PC-9 (cell line): ENCODE results near the gene ST7. TPM values are rescaled to one million over a fixed set of nuclear protein-coding genes. Genes with fewer than 3 reads are reported as not detected.

Source experiments
- BruUV-seq: library from RNA; stranded (reverse); fragments of 400-500 nt; replicated peaks from 2 replicates; lab custom pipeline; 2021; lab: Mats Ljungman, UMichigan
- CTCF ChIA-PET: fragments of 300-600 bp; sonication (Branson Sonifier 250); formaldehyde crosslinking; loops from one replicate; lab custom pipeline; 2022; ENCODE audit warnings: antibody characterized with exemption; lab: Charles Lee
- POLR2A ChIA-PET: fragments of 300-600 bp; sonication (Branson Sonifier 250); formaldehyde crosslinking; loops from one replicate; lab custom pipeline; 2022; ENCODE audit warnings: antibody characterized with exemption; ENCODE audit not compliant: unreplicated experiment; lab: Charles Lee
- DNase-seq, 2 experiments: peaks; one replicate each; pipeline versions ENCODE4 v3.0.0 to v3.0.0-alpha.2; 2015 to 2022; ENCODE audit warnings: mixed read lengths in 1 of 2
- H2AFZ ChIP-seq: fragments of 200-600 bp; sonication (generic); 2 replicates; pipeline ENCODE4 v1.8.1; 2017; ENCODE audit warnings: antibody characterized with exemption
- H3F3A ChIP-seq: fragments of 200-600 bp; sonication (generic); 2 replicates; pipeline ENCODE4 v1.8.1; 2017; ENCODE audit warnings: antibody characterized with exemption, mild to moderate bottlenecking, low read depth; ENCODE audit not compliant: insufficient read depth
- H3K27ac ChIP-seq: fragments of 200-600 bp; sonication (generic); 2 replicates; pipeline ENCODE4 v1.6.1; 2016; ENCODE audit warnings: mixed run types
- H3K27me3 ChIP-seq: fragments of 200-600 bp; sonication (generic); 2 replicates; pipeline ENCODE4 v1.6.1; 2016; ENCODE audit warnings: low read depth, mixed run types; ENCODE audit not compliant: insufficient read depth
- H3K36me3 ChIP-seq: fragments of 200-600 bp; sonication (generic); 2 replicates; pipeline ENCODE4 v1.6.1; 2016; ENCODE audit warnings: low read depth, mixed run types
- H3K4me1 ChIP-seq: fragments of 200-600 bp; sonication (generic); replicated peaks from 2 replicates; pipeline ENCODE4 v1.6.1; 2016; ENCODE audit warnings: mixed run types; ENCODE audit not compliant: insufficient read depth
- H3K4me2 ChIP-seq: fragments of 200-600 bp; sonication (generic); 2 replicates; pipeline ENCODE4 v1.6.1; 2017; ENCODE audit warnings: mixed run types
- H3K4me3 ChIP-seq: fragments of 200-600 bp; sonication (generic); 2 replicates; pipeline ENCODE4 v1.6.1; 2016; ENCODE audit warnings: mixed run types
- H3K79me2 ChIP-seq: fragments of 200-600 bp; sonication (generic); 2 replicates; pipeline ENCODE4 v1.6.1; 2017; ENCODE audit warnings: low read depth, mixed run types
- H3K9me2 ChIP-seq: fragments of 200-600 bp; sonication (generic); 2 replicates; pipeline ENCODE4 v1.8.1; 2017; ENCODE audit warnings: mild to moderate bottlenecking; ENCODE audit not compliant: insufficient read depth
- H3K9me3 ChIP-seq: fragments of 200-600 bp; sonication (generic); 2 replicates; pipeline ENCODE4 v1.8.1; 2016; ENCODE audit warnings: low read depth; ENCODE audit not compliant: insufficient read depth
- H4K20me1 ChIP-seq: fragments of 200-600 bp; sonication (generic); 2 replicates; pipeline ENCODE4 v1.8.1; 2017; ENCODE audit not compliant: insufficient read depth
- EZH2 ChIP-seq: fragments of 200-600 bp; sonication (generic); IDR thresholded peaks from 2 replicates; pipeline ENCODE4 v1.8.0; 2017; ENCODE audit warnings: antibody characterized with exemption, low read depth
- intact Hi-C: fragments of 100-400 bp; cut with micrococcal nuclease; formaldehyde crosslinking; loops from one replicate; pipeline ENCODE4 v1.10.0; 2022; ENCODE audit not compliant: unreplicated experiment
- total RNA-seq: library from RNA; stranded (reverse); gene quantifications from 2 replicates; pipeline ENCODE4 v1.2.3, GENCODE V29; 2021
- TF ChIP-seq, protein P1 (sequence below): fragments of 200-600 bp; sonication (generic); conservative IDR thresholded peaks from 2 replicates; pipeline ENCODE4 v1.6.1; 2017; ENCODE audit warnings: mixed run types, antibody characterized with exemption, mild to moderate bottlenecking, moderate library complexity

ST7 gene
- total RNA-seq, 1 experiment from 2014 or later: 25.8 TPM

DNA sequence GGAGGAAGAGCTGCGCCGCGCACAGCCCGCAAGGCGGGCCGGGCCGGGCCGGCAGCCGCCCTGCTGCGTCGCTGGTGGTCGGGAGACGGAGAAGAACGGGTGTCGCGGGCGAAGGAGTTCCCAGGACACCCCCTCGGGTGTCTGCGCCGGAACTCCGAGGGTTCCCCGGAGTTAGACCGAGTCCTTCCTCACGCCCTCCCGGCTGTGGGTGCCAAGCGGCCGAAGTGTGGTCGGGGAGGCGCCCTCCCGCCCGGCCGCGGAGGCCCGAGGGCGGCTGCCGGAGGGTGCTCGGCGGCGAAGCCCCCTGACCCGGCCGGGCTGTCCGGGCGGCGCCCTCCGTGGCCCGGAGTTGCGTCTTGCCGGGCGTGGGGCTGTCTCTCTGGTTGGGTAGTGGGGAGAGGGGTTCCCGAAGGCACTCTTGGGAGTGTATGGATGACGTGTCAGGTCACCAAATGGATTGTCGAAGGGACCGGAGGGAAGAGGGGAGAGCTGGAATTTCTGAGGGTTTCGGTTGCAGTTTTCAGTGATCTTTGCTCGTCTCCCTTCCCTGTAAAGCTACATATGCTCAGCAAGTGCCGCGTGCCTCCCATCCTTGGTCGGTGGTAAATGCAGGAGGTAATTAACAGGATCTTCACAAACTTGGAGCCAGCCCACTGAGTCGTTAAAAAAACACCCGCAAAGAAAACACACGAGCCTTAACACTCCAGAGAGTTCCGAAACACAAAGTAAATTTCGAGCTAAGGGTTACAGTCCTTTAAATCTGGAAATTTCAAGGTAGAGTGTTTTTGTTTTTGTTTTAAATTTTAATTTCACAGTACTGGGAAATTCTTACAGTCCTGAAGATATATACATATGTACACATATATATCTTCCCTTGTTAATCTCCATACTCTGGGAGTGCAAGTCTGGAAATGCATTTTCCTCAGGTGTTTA, 871 bp downstream of the ST7 start:
- Histone ChIP-seq H3K4me2 (peak overlapping the region; percentile 85), H3K9me3 (no peaks in the 10 kb centered on the region), H3K79me2 (peaks cover 50% of the 10 kb centered on the region), H3K27ac (peak overlapping the region; percentile 85), H3K4me3 (peak overlapping the region; percentile 95), H3K36me3 (no peaks in the 10 kb centered on the region), H3K27me3 (no peaks in the 10 kb centered on the region), H2AFZ (peak overlapping the region; percentile 66), H4K20me1 (peaks cover 3% of the 10 kb centered on the region; the same call in 1 of the 2 replicates), H3K9me2 (no peaks in the 10 kb centered on the region), H3K4me1 (peaks cover 24% of the 10 kb centered on the region), H3F3A (no peaks in the 10 kb centered on the region)
- TF ChIP-seq, protein P1, sequence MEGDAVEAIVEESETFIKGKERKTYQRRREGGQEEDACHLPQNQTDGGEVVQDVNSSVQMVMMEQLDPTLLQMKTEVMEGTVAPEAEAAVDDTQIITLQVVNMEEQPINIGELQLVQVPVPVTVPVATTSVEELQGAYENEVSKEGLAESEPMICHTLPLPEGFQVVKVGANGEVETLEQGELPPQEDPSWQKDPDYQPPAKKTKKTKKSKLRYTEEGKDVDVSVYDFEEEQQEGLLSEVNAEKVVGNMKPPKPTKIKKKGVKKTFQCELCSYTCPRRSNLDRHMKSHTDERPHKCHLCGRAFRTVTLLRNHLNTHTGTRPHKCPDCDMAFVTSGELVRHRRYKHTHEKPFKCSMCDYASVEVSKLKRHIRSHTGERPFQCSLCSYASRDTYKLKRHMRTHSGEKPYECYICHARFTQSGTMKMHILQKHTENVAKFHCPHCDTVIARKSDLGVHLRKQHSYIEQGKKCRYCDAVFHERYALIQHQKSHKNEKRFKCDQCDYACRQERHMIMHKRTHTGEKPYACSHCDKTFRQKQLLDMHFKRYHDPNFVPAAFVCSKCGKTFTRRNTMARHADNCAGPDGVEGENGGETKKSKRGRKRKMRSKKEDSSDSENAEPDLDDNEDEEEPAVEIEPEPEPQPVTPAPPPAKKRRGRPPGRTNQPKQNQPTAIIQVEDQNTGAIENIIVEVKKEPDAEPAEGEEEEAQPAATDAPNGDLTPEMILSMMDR: no peak
- no peak for TF ChIP-seq EZH2
- DNase-seq: peak; percentile 63 to 65
- POLR2A ChIA-PET: interaction anchor here (0.5 to 0.7 kb wide), 4 partner anchors 17 to 600 kb away, joined by 3 to 17 read pairs (median 4); no protein-coding TSS in a partner anchor
- CTCF ChIA-PET: interaction anchor here (0.7 kb wide), 1 partner anchor 30 kb away, joined by 3 read pairs; no protein-coding TSS in a partner anchor
- BruUV-seq: no TSS peak
- intact Hi-C loops: loop anchor here (5.0 kb wide), 2 partner anchors 242 to 282 kb away; partner anchors contain the start of gene MET

- H3K27ac ChIP-seq: no peak overlapping the region
- no peaks in the 10 kb centered on the region for H3K27me3 ChIP-seq
- peaks cover 60% of the 10 kb centered on the region for H3K79me2 ChIP-seq
- no peaks in the 10 kb centered on the region for H3K9me3 ChIP-seq
- H4K20me1 ChIP-seq: peaks cover 3% of the 10 kb centered on the region; the same call in 1 of the 2 replicates
- ChIA-PET POLR2A (no interaction called here), CTCF (no interaction called here)
- H3K36me3 ChIP-seq: no peaks in the 10 kb centered on the region
- no peak for DNase-seq
- intact Hi-C loops: no loop called here
- peak overlapping the region; percentile 85 for H3K4me2 ChIP-seq
- no peaks in the 10 kb centered on the region for H3K9me2 ChIP-seq
- peaks cover 24% of the 10 kb centered on the region for H3K4me1 ChIP-seq
- no peaks in the 10 kb centered on the region for H3F3A ChIP-seq
- peak overlapping the region; percentile 95; the same call in 1 of the 2 replicates for H3K4me3 ChIP-seq
- TF ChIP-seq, protein P1: no peak
- TF ChIP-seq EZH2: no peak
- BruUV-seq: TSS peak; percentile 32
- no peak overlapping the region for H2AFZ ChIP-seq
Observed at GRCh38 chr7:116955340-116955739, 2.0 kb downstream of the ST7 start.

DNA sequence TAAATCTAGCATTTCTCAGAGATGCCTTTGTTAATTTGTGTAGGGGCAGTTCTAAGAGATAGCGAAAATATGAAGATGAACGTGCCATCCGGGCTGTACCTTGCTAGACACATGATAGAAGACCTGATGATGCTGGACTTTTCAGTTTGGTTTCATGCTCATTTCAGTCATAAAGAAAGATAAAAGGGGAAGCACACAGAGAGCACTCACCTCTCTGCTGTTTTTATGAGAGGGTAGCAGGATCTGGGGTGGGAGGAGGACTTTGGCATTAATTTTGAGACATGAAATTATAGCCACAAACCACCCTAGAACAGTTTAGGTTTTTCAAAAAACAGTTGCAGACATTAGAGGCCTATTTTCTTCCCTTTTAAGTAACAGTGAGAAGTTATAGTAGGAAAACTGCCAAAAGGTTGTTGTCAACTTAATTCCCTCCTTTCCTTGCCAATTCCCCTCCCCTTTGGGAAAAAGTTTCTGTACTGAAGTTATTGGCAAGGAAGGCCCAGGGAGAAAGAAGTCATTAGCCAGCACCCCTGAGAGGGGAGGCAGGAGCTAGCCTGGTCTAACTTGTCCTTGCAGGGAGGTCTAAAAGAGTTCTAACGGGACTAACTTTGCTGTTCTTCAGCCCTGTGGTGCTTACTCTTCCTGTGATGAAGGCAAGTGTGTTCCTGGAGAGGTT, 2.6 kb downstream of the ST7 start:
- Histone ChIP-seq H3K27me3 (no peaks in the 10 kb centered on the region), H3K27ac (no peak overlapping the region), H3K4me1 (peaks cover 24% of the 10 kb centered on the region), H4K20me1 (peaks cover 9% of the 10 kb centered on the region), H2AFZ (no peak overlapping the region), H3K79me2 (peaks cover 66% of the 10 kb centered on the region), H3K9me2 (no peaks in the 10 kb centered on the region), H3K4me3 (no peak overlapping the region), H3F3A (no peaks in the 10 kb centered on the region), H3K4me2 (peak overlapping the region; percentile 85), H3K36me3 (no peaks in the 10 kb centered on the region), H3K9me3 (no peaks in the 10 kb centered on the region)
- no peak for DNase-seq
- ChIA-PET CTCF (no interaction called here), POLR2A (no interaction called here)
- BruUV-seq: no TSS peak
- TF ChIP-seq EZH2: no peak
- intact Hi-C loops: no loop called here
